Brain microvascular endothelial cell (primary cell): ENCODE measurements around the gene CHRNA1.

Experiments
- DNase-seq: peaks from one replicate; pipeline ENCODE4 v3.0.0-alpha.2; 2020
- H3K27ac ChIP-seq: fragments of 250-450 bp; sonication (Bioruptor Pico); 2 replicates; pipeline ENCODE4 v1.5.1; 2020; ENCODE audit warnings: mild to moderate bottlenecking, moderate library complexity
- H3K27me3 ChIP-seq: fragments of 250-450 bp; sonication (Bioruptor Pico); replicated peaks from 2 replicates; pipeline ENCODE4 v1.5.1; 2020; ENCODE audit warnings: mild to moderate bottlenecking
- H3K36me3 ChIP-seq: fragments of 250-450 bp; sonication (Bioruptor Pico); replicated peaks from 2 replicates; pipeline ENCODE4 v1.5.1; 2020; ENCODE audit warnings: mild to moderate bottlenecking
- H3K4me3 ChIP-seq: 2 replicates; pipeline ENCODE4 v1.5.1; 2011; ENCODE audit warnings: low read depth, mild to moderate bottlenecking, control low read depth, low read length, moderate library complexity
- CTCF ChIP-seq: IDR thresholded peaks from 2 replicates; pipeline ENCODE4 v1.5.1; 2011; ENCODE audit warnings: low read depth, mild to moderate bottlenecking, moderate library complexity, low read length, control low read depth, inconsistent platforms; ENCODE audit errors: missing control alignments
- in situ Hi-C: cut with HindIII; loops from 2 replicates; pipeline ENCODE4 v1.10.0; 2017; ENCODE audit warnings: low sequenced_read_pairs, low pct_ligation_motif_present

CHRNA1 gene

GRCh38 chr2:174731546-174731945, 32.7 kb downstream of the CHRNA1 start:
- in situ Hi-C loops, result no loop called here
- no peak overlapping the region for H3K27ac ChIP-seq
- no peak for TF ChIP-seq CTCF
- no peaks in the 10 kb centered on the region for H3K36me3 ChIP-seq
- no peak for DNase-seq
- peaks cover 6% of the 10 kb centered on the region for H3K27me3 ChIP-seq
- no peak overlapping the region for H3K4me3 ChIP-seq

GRCh38 chr2:174730698-174731018, 33.6 kb downstream of the CHRNA1 start:
- DNase-seq, result no peak
- no peak for TF ChIP-seq CTCF
- peaks cover 6% of the 10 kb centered on the region for H3K27me3 ChIP-seq
- no peaks in the 10 kb centered on the region for H3K36me3 ChIP-seq
- no peak overlapping the region for H3K27ac ChIP-seq
- no peak overlapping the region for H3K4me3 ChIP-seq
- in situ Hi-C loops, result no loop called here

- peak; percentile 30 for TF ChIP-seq CTCF
- H3K4me3 ChIP-seq, result peak overlapping the region; percentile 53
- no peak overlapping the region for H3K27ac ChIP-seq
- no peaks in the 10 kb centered on the region for H3K36me3 ChIP-seq
- in situ Hi-C loops, result no loop called here
- H3K27me3 ChIP-seq, result peaks cover 6% of the 10 kb centered on the region
- DNase-seq, result no peak
These were observed 34.2 kb downstream of the CHRNA1 start for GRCh38 chr2:174729797-174730697.

- peaks cover 6% of the 10 kb centered on the region for H3K27me3 ChIP-seq
- H3K36me3 ChIP-seq, result no peaks in the 10 kb centered on the region
- no peak for DNase-seq
- in situ Hi-C loops, result no loop called here
- H3K27ac ChIP-seq, result no peak overlapping the region
- no peak overlapping the region for H3K4me3 ChIP-seq
- no peak for TF ChIP-seq CTCF
These were observed 36.2 kb downstream of the CHRNA1 start for GRCh38 chr2:174728096-174728495.

GRCh38 chr2:174726212-174726611, 38.1 kb downstream of the CHRNA1 start:
- Histone ChIP-seq H3K27me3 (peaks cover 6% of the 10 kb centered on the region), H3K27ac (no peak overlapping the region), H3K4me3 (no peak overlapping the region), H3K36me3 (no peaks in the 10 kb centered on the region)
- no peak for TF ChIP-seq CTCF
- in situ Hi-C loops, result no loop called here
- no peak for DNase-seq
